ENCODE results near the gene KNG1. TPM values are rescaled to one million over a fixed set of nuclear protein-coding genes. Genes with fewer than 3 reads are reported as not detected.

Gene KNG1
- polyA plus RNA-seq, 2 of the 4 experiments (the other 2 are of a cell fraction), result 0.05 TPM; not detected in 1

- FAIRE-seq (no peak), DNase-seq (ENCODE audit: low read depth in 1 of 2, low spot score in 1 of 2) (peak in 1 of 2 experiments; percentile 46)
Observed at GRCh38 chr3:186669378-186670084, 47.6 kb upstream of the KNG1 start.

DNA sequence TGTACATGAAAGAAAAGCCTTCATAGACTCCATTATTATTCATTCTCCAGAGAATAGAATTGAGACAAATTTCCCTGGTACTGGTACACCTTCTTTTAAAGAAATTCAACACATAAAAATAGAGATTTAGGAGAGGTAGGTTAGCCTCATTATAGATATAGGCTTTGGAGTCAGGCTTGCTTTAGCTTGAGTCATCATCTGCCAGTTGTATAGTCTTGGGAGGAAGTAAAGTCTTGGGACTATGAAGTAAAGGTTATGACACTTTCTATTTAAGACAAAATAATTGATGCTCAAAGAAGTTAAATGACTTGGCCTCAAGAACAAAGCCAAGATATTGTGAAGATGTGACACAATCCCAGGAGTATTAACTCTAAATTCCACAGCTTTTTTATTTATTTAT is 47.0 kb upstream of the KNG1 start:
- Histone ChIP-seq H3K4me3 (no peak overlapping the region), H3K9me3 (no peaks in the 10 kb centered on the region), H3K27ac (peak overlapping the region; percentile 27 to 46; a peak in 5 of 6 replicates), H3K4me2 (0 out of 3 replicates have a peak overlapping the region, but pooled peaks have one; percentile 8), H3K4me1 (peaks cover 9% of the 10 kb centered on the region)
- FAIRE-seq, result no peak
- ATAC-seq, result no peak
- POLR2A ChIA-PET, result no interaction called here
- no peak for DNase-seq (ENCODE audit: low read depth in 1 of 2, low spot score in 1 of 2)
- CTCF ChIA-PET, result no interaction called here
- no peak for TF ChIP-seq GATA3 (IDR thresholded peaks at IDR 0.05; ENCODE audit: borderline replicate concordance)
- TF ChIP-seq, protein P1, sequence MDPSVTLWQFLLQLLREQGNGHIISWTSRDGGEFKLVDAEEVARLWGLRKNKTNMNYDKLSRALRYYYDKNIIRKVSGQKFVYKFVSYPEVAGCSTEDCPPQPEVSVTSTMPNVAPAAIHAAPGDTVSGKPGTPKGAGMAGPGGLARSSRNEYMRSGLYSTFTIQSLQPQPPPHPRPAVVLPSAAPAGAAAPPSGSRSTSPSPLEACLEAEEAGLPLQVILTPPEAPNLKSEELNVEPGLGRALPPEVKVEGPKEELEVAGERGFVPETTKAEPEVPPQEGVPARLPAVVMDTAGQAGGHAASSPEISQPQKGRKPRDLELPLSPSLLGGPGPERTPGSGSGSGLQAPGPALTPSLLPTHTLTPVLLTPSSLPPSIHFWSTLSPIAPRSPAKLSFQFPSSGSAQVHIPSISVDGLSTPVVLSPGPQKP (IDR thresholded peaks at IDR 0.05; ENCODE audit: low read depth, low read length), result no peak
- no peak for TF ChIP-seq CHD2 (IDR thresholded peaks at IDR 0.05; ENCODE audit: low read length, partially characterized antibody)
- no peak for TF ChIP-seq RAD21 (conservative IDR thresholded peaks at IDR 0.05 in 1 of 2, IDR thresholded peaks at IDR 0.05 in 1 of 2)
- no peak for TF ChIP-seq EP300 (IDR thresholded peaks at IDR 0.05)
- TF ChIP-seq BHLHE40 (IDR thresholded peaks at IDR 0.05; ENCODE audit: low read depth, low read length), result no peak
- TF ChIP-seq CEBPB (IDR thresholded peaks at IDR 0.05), result no peak
- TF ChIP-seq KDM5A (IDR thresholded peaks at IDR 0.05), result no peak
- no peak for TF ChIP-seq RCOR1 (IDR thresholded peaks at IDR 0.05; ENCODE audit: low read depth, low read length)
- no peak for TF ChIP-seq RARB (CRISPR knock-in tag; IDR thresholded peaks at IDR 0.05)

More at GRCh38 chr3:186669378-186670084, 47.6 kb upstream of the KNG1 start:
- ATAC-seq, result no peak
- ChIA-PET POLR2A (no interaction called here), CTCF (interaction anchor here (1.1 kb wide), 1 partner anchor 55 kb away, joined by 4 read pairs; no protein-coding TSS in a partner anchor)
- Histone ChIP-seq H3K4me3 (no peak overlapping the region), H3K27ac (peak overlapping the region; percentile 46 to 64), H3K4me2 (0 out of 3 replicates have a peak overlapping the region, but pooled peaks have one; percentile 8), H3K4me1 (peaks cover 9% of the 10 kb centered on the region), H3K9me3 (no peaks in the 10 kb centered on the region)
- WGBS (ENCODE audit: missing lambda C conversion rate), result 82% methylated on average over 2 of the region's 2 CpGs
- TF ChIP-seq MAFK (IDR thresholded peaks at IDR 0.05; ENCODE audit: partially characterized antibody) (peak; percentile 86), NFE2L2 (conservative IDR thresholded peaks at IDR 0.05; ENCODE audit: low read length) (peak; percentile 79), ZSCAN20 (CRISPR knock-in tag; IDR thresholded peaks at IDR 0.05) (no peak), FOSL2 (IDR thresholded peaks at IDR 0.05) (no peak), FOSL2 (CRISPR knock-in tag; IDR thresholded peaks at IDR 0.05) (0 out of 2 replicates have a peak, but pooled peaks have one; percentile 12), ZNF302 (CRISPR knock-in tag; IDR thresholded peaks at IDR 0.05) (no peak), CEBPB (IDR thresholded peaks at IDR 0.05) (peak in 1 of 2 experiments; percentile 33; a peak in 1 of 4 replicates), NR3C1 (IDR thresholded peaks at IDR 0.05) (no peak)
- TF ChIP-seq, protein P2, sequence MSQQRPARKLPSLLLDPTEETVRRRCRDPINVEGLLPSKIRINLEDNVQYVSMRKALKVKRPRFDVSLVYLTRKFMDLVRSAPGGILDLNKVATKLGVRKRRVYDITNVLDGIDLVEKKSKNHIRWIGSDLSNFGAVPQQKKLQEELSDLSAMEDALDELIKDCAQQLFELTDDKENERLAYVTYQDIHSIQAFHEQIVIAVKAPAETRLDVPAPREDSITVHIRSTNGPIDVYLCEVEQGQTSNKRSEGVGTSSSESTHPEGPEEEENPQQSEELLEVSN (IDR thresholded peaks at IDR 0.05; ENCODE audit: borderline replicate concordance, low read depth), result no peak

- no peaks in the 10 kb centered on the region for H3K9me3 ChIP-seq
- no peak overlapping the region for H3K27ac ChIP-seq
- ATAC-seq, result no peak
- CTCF ChIA-PET, result no interaction called here
- WGBS (ENCODE audit: missing lambda C conversion rate), result 82% methylated on average over 3 of the region's 3 CpGs
- POLR2A ChIA-PET, result no interaction called here
- H3K4me3 ChIP-seq, result no peak overlapping the region
- FAIRE-seq, result no peak
- no peak for DNase-seq (ENCODE audit: low read depth in 1 of 2, low spot score in 1 of 2)
- TF ChIP-seq, protein P3, sequence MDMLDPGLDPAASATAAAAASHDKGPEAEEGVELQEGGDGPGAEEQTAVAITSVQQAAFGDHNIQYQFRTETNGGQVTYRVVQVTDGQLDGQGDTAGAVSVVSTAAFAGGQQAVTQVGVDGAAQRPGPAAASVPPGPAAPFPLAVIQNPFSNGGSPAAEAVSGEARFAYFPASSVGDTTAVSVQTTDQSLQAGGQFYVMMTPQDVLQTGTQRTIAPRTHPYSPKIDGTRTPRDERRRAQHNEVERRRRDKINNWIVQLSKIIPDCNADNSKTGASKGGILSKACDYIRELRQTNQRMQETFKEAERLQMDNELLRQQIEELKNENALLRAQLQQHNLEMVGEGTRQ (IDR thresholded peaks at IDR 0.05), result no peak
- TF ChIP-seq FOSB (CRISPR knock-in tag; IDR thresholded peaks at IDR 0.05) (no peak), MAX (IDR thresholded peaks at IDR 0.05) (no peak), KDM5A (IDR thresholded peaks at IDR 0.05) (no peak), HDAC2 (IDR thresholded peaks at IDR 0.05) (no peak), RARB (CRISPR knock-in tag; IDR thresholded peaks at IDR 0.05) (no peak), HOXB13 (CRISPR knock-in tag; IDR thresholded peaks at IDR 0.05; ENCODE audit: low read depth) (no peak), NPAS2 (CRISPR knock-in tag; IDR thresholded peaks at IDR 0.05; ENCODE audit: borderline replicate concordance) (no peak), POLR2AphosphoS2 (conservative IDR thresholded peaks at IDR 0.05; ENCODE audit: low read length) (no peak)
- TF ChIP-seq, protein P4, sequence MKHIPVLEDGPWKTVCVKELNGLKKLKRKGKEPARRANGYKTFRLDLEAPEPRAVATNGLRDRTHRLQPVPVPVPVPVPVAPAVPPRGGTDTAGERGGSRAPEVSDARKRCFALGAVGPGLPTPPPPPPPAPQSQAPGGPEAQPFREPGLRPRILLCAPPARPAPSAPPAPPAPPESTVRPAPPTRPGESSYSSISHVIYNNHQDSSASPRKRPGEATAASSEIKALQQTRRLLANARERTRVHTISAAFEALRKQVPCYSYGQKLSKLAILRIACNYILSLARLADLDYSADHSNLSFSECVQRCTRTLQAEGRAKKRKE (CRISPR knock-in tag; IDR thresholded peaks at IDR 0.05; ENCODE audit: low read depth), result no peak
- TF ChIP-seq, protein P2 (IDR thresholded peaks at IDR 0.05; ENCODE audit: borderline replicate concordance, low read depth), result no peak
- H3K4me2 ChIP-seq, result no peak overlapping the region
- peaks cover 9% of the 10 kb centered on the region for H3K4me1 ChIP-seq
Observed at GRCh38 chr3:186671051-186671450, 46.1 kb upstream of the KNG1 start.

Measured in A549 (cell line).